ENCODE measurements around the gene GPR149. TPM values are rescaled to one million over a fixed set of nuclear protein-coding genes. Genes with fewer than 3 reads are reported as not detected.

GPR149 gene
- total RNA-seq, 2 donors from 2014 or later = not detected

DNA sequence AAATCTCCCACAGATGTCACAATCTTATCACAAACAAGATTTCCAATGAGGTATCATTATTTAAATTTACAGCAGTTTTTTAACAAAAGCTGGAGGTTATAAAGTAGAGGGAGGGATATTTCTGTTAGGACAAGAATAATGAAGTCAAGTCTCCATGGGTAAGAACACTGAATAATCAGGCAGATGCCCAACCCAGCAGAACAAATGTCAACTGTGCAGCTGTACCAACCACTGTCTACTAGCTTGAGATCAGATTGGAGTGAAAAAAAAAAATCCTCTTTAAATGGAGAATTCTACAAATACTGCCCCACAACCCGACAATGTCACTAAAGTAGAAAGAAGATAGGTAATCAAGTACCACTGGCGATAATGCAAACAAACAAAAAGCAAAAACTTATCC is 136.0 kb downstream of the GPR149 start:
- 67 to 89% methylated on average over 2 of the region's 2 CpGs for WGBS, 2 donors
- no peak overlapping the region for H3K27ac ChIP-seq
- no peak overlapping the region for H3K4me3 ChIP-seq
- no peaks in the 10 kb centered on the region for H3K4me1 ChIP-seq
- intact Hi-C loops (cut with DNase I) = no loop called here
- no peaks in the 10 kb centered on the region for H3K9me3 ChIP-seq
- no peak for ATAC-seq
- no peaks in the 10 kb centered on the region for H3K27me3 ChIP-seq
- TF ChIP-seq, protein P1, sequence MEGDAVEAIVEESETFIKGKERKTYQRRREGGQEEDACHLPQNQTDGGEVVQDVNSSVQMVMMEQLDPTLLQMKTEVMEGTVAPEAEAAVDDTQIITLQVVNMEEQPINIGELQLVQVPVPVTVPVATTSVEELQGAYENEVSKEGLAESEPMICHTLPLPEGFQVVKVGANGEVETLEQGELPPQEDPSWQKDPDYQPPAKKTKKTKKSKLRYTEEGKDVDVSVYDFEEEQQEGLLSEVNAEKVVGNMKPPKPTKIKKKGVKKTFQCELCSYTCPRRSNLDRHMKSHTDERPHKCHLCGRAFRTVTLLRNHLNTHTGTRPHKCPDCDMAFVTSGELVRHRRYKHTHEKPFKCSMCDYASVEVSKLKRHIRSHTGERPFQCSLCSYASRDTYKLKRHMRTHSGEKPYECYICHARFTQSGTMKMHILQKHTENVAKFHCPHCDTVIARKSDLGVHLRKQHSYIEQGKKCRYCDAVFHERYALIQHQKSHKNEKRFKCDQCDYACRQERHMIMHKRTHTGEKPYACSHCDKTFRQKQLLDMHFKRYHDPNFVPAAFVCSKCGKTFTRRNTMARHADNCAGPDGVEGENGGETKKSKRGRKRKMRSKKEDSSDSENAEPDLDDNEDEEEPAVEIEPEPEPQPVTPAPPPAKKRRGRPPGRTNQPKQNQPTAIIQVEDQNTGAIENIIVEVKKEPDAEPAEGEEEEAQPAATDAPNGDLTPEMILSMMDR (IDR thresholded peaks at IDR 0.05) = no peak
- TF ChIP-seq POLR2A (IDR thresholded peaks at IDR 0.05) = no peak
- H3K36me3 ChIP-seq (replicated peaks in 1 of 2; ENCODE audit: insufficient read depth in 1 of 2, low read depth in 2 of 2) = peaks cover 5 to 21% of the 10 kb centered on the region in 2 donors
- no peak for DNase-seq

DNA sequence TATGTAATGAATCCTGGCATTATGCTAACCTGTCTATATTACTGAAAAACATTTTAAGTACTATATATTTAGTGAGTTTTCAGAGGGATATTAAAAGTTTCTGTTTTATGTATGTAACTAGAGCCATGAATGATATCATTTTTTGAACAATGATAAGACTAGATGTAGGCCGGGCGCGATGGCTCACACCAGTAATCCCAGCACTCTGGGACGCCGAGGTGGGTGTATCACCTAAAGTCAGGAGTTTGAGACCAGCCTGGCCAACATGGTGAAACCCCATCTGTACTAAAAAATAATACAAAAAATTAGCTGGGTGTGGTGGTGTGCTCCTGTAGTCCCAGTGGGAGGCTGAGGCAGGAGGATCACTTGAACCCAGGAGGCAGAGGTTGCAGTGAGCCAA is 139.8 kb downstream of the GPR149 start:
- H3K36me3 ChIP-seq (replicated peaks in 1 of 2; ENCODE audit: insufficient read depth in 1 of 2, low read depth in 2 of 2) = peaks cover 5 to 21% of the 10 kb centered on the region in 2 donors
- no peaks in the 10 kb centered on the region for H3K27me3 ChIP-seq
- intact Hi-C loops (cut with DNase I) = no loop called here
- DNase-seq (no peak), ATAC-seq (no peak)
- no peak overlapping the region for H3K27ac ChIP-seq
- no peaks in the 10 kb centered on the region for H3K9me3 ChIP-seq
- H3K4me3 ChIP-seq = no peak overlapping the region
- H3K4me1 ChIP-seq = no peaks in the 10 kb centered on the region
- TF ChIP-seq POLR2A (IDR thresholded peaks at IDR 0.05) = no peak
- TF ChIP-seq, protein P1 (IDR thresholded peaks at IDR 0.05) = no peak
- 95 to 97% methylated on average over 5 of the region's 5 CpGs for WGBS, 2 donors

Small RNAs within 50 kb of the gene (small RNA-seq; reads per million reads assigned to genes)
- gene RF01210 = not detected

Other genes with a start within 250 kb of the GPR149 start
- 10 to 100 TPM; 30.6 to 58.3 TPM for gene DHX36, start 105.7 kb downstream of the GPR149 start, total RNA-seq

All from body of pancreas (tissue), 4 donors.